Superior temporal gyrus (tissue), 1 donor: Measurements from ENCODE around the gene CHCHD4.
A peak's percentile ranks its signal among the peaks of the same experiment; 100 is the strongest.
"Not testable (repeated sequence)": the region's sequence is repeated elsewhere in the genome, so short reads cannot be mapped to it uniquely, and the experiment has no call there.

Experiments used
- DNase-seq: peaks from one replicate; pipeline ENCODE4 v3.0.0-alpha.2; 2016; ENCODE audit errors: extremely low spot score

Gene CHCHD4

DNA sequence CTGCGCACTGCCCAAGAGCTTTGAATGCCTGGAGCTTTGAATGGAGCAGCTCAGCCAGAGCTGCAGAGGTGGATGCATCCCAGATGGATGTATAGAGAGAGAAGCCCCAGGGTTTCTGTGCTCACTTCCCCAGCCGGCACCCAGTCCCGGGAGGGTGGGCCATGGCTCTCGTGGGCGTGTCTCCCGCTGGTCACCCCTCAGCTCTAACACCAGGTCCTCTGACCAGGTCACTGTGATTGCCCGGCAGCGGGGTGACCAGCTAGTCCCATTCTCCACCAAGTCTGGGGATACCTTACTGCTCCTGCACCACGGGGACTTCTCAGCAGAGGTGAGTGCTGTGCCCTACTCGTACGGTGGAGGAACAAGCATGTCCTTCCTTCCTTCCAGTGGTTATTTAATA, 10.9 kb upstream of the CHCHD4 start:
- no peak for DNase-seq

DNA sequence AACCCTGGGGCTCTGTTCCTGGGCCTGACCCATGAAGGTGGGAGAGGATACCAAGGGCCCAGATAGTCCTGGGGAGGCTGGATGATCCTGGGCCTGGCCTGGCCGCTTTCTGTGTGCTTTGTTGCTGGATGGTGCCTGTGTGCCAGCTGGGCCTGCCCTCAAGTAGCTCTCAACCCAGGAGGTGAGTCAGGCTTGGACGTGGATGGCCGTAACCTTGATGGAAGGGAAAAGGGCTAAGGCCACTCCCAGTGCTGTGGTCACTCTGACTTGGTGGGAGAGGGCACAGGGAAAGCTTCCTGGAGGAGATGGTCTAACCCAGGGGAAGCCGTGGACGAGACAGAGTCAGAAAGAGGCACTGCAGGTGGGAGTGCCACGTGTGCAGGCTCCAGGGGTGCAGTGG, 9.6 kb upstream of the CHCHD4 start:
- DNase-seq = no peak

GRCh38 chr3:14133876-14134275, 9.2 kb upstream of the CHCHD4 start:
- DNase-seq = no peak

DNA sequence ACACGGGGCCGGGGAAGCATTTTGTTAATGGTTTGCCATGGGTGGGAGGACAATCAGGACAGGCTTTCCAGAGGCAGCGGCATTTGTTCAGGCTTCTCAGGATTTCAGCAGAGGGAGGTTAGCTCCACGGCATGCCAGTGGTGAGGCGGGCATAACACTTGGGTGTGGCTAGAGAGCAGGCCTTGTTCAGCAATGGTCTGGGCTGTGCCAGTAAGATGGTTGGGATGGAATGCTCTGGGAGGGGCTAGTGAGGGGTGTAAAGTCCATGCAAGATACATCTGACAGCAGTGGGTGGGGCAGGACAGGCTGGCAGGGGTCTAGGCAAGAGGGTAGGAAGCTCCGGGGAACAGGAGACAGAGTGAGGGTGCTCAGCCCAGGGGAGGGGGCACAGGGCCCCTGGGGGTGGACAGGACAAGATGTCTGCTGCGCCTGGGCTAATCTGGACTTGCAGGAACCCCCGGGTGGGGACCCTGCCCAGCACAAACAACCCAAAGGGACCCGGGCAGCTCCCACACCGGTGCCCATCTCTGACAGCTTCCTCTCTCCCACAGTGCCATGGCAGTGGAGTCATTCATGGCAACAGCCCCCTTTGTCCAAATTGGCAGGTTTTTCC, 8.6 kb upstream of the CHCHD4 start:
- no peak for DNase-seq

DNA sequence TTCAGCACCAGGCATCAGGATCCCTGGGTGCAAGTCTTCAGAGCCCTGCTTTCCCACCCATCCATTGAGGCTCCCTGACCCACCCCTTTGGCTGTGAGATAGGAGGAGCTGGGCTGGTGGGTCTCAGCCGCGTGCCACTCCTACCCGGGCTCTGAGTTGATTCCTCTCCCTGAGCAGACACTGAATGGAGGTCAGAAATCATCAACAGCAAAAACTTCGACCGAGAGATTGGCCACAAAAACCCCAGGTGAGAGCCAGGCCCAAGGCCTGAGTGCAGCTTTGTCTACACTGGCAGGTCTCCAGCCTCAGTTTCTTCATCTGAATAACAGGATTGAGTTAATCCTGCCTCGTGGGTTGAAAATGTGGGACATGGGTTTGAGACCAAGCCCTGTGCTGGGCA, 8.0 kb upstream of the CHCHD4 start:
- no peak for DNase-seq

GRCh38 chr3:14132120-14132519, 7.5 kb upstream of the CHCHD4 start:
- no peak for DNase-seq

DNA sequence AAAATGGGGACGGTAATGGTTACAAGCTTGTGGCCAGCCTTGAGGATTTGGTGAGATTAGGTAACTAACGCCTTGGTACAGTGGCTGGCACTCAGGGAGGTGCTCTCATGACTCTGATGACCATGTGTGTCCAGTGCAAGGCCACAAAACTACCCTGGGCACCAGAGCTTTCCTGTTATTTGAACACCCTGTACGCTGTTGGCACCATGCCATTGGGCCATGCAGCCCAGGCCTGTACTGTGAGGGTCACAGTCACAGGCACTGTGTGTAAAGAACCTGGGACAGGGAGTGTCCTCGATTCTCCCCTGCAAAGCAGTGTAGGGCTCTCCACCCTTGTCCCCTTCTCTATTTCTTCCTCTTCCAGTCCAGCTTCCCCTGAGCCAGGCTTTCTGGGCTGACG, 6.5 kb upstream of the CHCHD4 start:
- no peak for DNase-seq

- no peak for DNase-seq
Observed at GRCh38 chr3:14130707-14131106, 6.0 kb upstream of the CHCHD4 start.

DNA sequence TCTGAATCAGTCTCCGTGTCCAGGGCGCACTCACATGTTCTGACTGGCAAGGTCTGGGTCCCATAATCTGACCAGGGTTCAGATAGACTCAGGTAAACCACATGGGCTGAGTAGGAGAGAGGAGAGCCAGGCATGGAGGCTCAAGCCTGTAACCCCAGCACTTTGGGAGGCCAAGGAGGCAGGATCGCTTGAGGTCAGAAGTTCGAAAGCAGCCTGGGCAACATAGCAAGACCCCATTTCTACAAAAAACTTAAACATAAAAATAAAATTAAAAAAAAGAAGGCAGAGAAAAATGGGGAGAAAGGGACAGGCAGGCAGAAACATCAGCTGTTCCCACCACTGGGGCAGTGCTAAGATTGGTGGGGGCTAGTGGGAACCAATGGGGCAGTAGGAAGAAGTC, 5.6 kb upstream of the CHCHD4 start:
- DNase-seq = no peak

GRCh38 chr3:14129296-14129695, 4.6 kb upstream of the CHCHD4 start:
- no peak for DNase-seq

DNA sequence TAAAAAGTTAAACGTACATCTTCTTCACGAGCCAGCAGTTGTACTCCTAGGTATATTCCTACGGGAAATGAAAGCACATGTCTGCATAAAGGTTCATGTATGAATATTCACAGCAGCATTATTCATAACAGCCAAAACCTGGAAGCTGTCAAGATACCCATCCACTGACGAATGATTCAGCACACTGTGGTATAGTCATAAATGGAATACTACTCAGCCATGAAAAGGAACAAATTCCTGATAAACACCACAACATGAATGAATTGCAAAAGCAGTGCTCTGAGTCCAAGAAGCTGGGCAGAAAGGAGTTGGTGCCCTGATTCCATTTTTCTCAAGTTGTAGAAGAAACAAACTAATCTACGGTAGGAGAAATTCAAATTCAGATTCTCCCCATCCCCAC, 4.1 kb upstream of the CHCHD4 start:
- DNase-seq = no peak

GRCh38 chr3:14127516-14128161, 3.0 kb upstream of the CHCHD4 start:
- no peak for DNase-seq

- DNase-seq = no peak
Observed at GRCh38 chr3:14126887-14127505, 2.3 kb upstream of the CHCHD4 start.

- no peak for DNase-seq
Observed at GRCh38 chr3:14126017-14126886, 1.6 kb upstream of the CHCHD4 start.

DNA sequence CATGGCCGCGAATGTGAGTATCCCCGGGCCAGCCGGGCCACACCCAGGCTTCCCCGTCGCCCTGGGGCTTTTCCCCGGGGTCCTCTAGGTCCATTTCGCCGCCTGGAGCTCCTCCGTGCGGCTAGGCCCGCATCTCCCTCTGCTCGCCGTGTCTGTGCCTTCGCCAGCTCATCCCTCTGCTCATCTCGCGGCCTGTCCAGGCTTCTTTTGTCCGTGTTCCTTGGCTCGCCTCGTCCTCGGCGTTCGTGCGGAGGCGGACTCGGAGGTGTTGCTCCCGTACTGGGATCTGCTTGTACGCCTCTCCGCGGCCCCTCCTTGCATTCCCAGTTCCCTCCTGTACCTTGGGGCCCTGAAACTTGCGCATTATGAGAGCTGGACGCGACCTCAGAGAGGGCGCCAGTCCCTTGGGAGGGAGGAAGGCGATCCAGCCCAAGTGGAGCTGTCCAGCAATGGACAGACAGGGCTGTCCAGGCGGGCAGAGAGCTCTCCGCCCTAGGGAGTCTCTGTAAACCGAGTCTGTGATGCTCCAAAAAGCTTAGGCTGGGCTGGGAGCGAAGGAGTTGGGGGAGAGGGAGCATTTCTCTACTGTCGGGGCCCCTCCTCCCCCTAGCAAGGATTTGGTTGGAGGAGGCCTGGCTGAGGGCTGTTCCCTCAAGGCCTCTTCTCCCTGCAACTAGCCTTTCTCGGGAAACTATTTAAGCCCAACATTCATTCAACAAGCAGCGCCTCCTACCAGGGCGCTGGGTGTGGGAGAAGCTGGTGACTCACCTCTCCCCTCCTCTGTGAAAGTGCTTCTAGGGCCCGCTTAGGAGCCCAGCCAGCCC, 735 bp upstream of the CHCHD4 start:
- peak; percentile 51 for DNase-seq

GRCh38 chr3:14124223-14124614, 451 bp downstream of the CHCHD4 start:
- peak; percentile 61 for DNase-seq

DNA sequence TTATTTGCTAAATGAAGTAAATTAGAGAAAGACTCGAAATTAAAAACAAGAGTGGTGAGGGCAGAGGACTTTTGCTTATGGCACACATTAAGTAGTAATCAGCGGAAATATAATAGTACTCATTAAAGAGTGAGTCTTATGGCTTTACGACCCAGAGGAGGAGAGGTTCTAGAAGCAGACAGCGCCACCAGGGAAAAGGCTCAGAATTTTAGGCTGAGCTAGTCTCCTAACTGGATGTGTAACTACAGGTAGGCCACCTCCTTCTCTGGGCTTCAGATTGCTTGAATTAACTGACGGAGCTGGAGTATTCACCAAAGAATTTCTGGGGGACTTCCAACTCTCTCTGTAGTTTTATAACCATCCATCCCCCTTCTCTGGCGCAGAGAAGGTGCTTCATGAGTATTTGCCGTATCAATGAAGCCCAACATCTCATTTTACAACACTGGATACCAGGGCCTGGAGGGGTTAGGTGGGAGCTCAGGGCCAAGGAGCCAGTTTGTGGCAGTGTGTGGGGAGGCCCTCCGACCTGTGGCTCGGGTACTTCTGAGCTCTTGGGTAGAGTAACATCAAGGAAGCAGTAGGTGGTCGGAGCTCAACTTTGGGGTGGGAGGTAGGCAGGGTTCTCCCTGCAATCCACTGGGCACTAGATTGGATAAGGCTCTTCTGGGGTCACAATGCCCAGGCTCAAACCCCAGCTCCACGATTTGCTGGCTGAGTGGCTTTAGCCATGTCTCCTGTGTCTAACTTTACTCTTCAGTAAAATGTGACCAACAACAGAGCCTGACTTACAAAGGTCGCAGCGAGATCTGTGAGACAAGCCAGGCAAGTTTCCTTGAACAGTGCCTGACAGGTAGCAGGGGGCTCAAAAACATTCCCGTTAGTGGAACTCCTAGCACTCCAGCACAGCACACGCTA, 1.1 kb downstream of the CHCHD4 start:
- no peak for DNase-seq

- DNase-seq = no peak
Observed at GRCh38 chr3:14122301-14122700, 2.4 kb downstream of the CHCHD4 start.

DNA sequence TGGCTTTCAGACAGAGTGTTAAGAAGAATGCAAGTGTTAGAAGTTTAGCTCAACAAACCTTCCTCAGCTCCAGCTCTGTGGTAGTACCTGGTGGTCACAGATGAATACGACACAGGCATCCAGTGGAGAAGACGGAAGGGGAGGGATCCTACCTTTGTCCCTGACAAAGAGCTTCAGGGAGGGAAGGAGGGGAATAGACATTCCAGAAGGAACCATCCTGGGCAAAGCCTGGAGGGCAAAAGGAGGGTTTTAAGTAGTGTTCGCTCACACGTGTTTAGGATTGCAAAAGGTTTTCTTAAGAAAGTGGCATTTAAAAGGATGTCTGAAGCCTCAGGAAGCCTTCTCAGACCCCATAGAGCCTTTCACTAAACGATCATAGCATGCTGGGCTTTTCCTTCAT, 2.8 kb downstream of the CHCHD4 start:
- DNase-seq = no peak

DNA sequence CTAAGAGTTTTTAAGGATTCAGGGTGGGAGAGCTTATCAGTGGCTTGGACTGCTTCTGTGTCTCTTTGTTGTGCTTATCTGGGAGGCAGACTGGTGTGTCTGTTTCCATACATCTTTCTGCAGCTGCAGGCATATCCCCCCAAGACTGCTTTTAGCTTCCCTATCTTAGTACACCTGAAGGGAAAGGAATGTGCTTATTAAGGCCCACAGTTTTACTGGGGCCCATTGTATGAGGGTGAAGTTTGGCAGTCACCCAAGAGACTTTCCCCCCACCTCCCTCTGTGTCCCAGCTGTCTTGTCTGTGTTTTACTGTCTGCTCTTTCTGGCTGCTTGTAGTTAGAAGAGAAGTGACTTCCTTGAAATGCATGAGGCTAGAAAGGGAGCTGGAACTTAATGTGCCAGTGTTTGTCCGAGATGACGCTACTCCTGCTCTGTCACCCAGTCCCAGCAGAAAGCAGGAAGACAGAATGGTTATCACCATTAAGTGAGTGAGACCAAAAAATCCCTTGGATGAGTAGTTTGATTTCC, 3.7 kb downstream of the CHCHD4 start:
- DNase-seq = not testable (repeated sequence)
